Tibial artery (tissue), 4 donors: ENCODE results near the gene PAM.

Source experiments
- DNase-seq, 2 donors: peaks; one replicate each; pipeline ENCODE4 v3.0.0-alpha.2; 2019
- H3K27ac ChIP-seq, 2 donors: fragments of 200-600 bp; sonication (generic) in 1 of 2; 1 replicate in 1 of 2; 2 replicates in 1 of 2; pipeline ENCODE4 v1.5.1; 2018 to 2019; ENCODE audit warnings: mild to moderate bottlenecking in 1 of 2
- H3K27me3 ChIP-seq, 2 donors: fragments of 200-600 bp; sonication (generic) in 1 of 2; one replicate each; pipeline versions ENCODE4 v1.5.1 to v1.6.0; 2016 to 2019
- H3K36me3 ChIP-seq, 3 donors: fragments of 200-600 bp; sonication (generic) in 2 of 3; one replicate each; pipeline ENCODE4 v1.5.1; 2016 to 2019; ENCODE audit warnings: mild to moderate bottlenecking in 2 of 3
- H3K4me1 ChIP-seq, 4 donors: fragments of 200-600 bp; sonication (generic) in 2 of 4; 1 replicate in 3 of 4; 2 replicates in 1 of 4; pipeline ENCODE4 v1.5.1; 2016 to 2019
- H3K4me3 ChIP-seq, 2 donors: fragments of 200-600 bp; sonication (generic) in 1 of 2; 1 replicate in 1 of 2; 2 replicates in 1 of 2; pipeline ENCODE4 v1.5.1; 2018 to 2019; ENCODE audit warnings: mild to moderate bottlenecking in 2 of 2
- H3K9me3 ChIP-seq, 3 donors: fragments of 200-600 bp; sonication (generic) in 1 of 3; one replicate each; pipeline ENCODE4 v1.5.1; 2016 to 2019
- CTCF ChIP-seq, 2 experiments: fragments of 200-600 bp in 1 of 2; fragments of 450-650 bp in 1 of 2; IDR thresholded peaks; one replicate each; pipeline ENCODE4 v1.5.1; 2017 to 2019; ENCODE audit warnings: antibody characterized with exemption in 2 of 2, mild to moderate bottlenecking in 1 of 2, moderate library complexity in 1 of 2
- intact Hi-C: fragments of 100-400 bp; cut with DNase I; formaldehyde crosslinking; loops from one replicate; pipeline ENCODE4 v1.15.0; 2023; ENCODE audit warnings: low total_unique reads

Gene PAM

GRCh38 chr5:102813740-102814139 lies 58.6 kb downstream of the PAM start:
- no peak for DNase-seq
- TF ChIP-seq CTCF (IDR thresholded peaks at IDR 0.05) = no peak
- H3K4me3 ChIP-seq = no peak overlapping the region
- H3K27me3 ChIP-seq = no peaks in the 10 kb centered on the region
- no peaks in the 10 kb centered on the region for H3K9me3 ChIP-seq
- H3K27ac ChIP-seq = no peak overlapping the region
- peaks cover 0 to 61% (median 7%) of the 10 kb centered on the region in 4 donors for H3K4me1 ChIP-seq
- intact Hi-C loops = loop anchor here (2.0 kb wide), 1 partner anchor 19 kb away; no protein-coding TSS in a partner anchor
- no peaks in the 10 kb centered on the region for H3K36me3 ChIP-seq

- H3K27me3 ChIP-seq = no peaks in the 10 kb centered on the region
- no peaks in the 10 kb centered on the region for H3K36me3 ChIP-seq
- no peak overlapping the region for H3K4me3 ChIP-seq
- H3K9me3 ChIP-seq = no peaks in the 10 kb centered on the region
- intact Hi-C loops = loop anchor here (2.0 kb wide), 1 partner anchor 18 kb away; no protein-coding TSS in a partner anchor
- no peak overlapping the region for H3K27ac ChIP-seq
- DNase-seq = no peak
- H3K4me1 ChIP-seq = peaks cover 0 to 48% (median 4%) of the 10 kb centered on the region in 4 donors
- TF ChIP-seq CTCF (IDR thresholded peaks at IDR 0.05) = no peak
Observed at GRCh38 chr5:102815084-102815483, 60.0 kb downstream of the PAM start.

- Histone ChIP-seq H3K36me3 (no peaks in the 10 kb centered on the region), H3K9me3 (no peaks in the 10 kb centered on the region), H3K4me1 (peaks cover 0 to 44% (median 4%) of the 10 kb centered on the region in 4 donors), H3K27ac (no peak overlapping the region), H3K4me3 (no peak overlapping the region), H3K27me3 (no peaks in the 10 kb centered on the region)
- intact Hi-C loops = loop anchor here (2.0 kb wide), 1 partner anchor 17 kb away; no protein-coding TSS in a partner anchor
- DNase-seq = no peak
- TF ChIP-seq CTCF (IDR thresholded peaks at IDR 0.05) = no peak
Observed at GRCh38 chr5:102815540-102816332, 60.6 kb downstream of the PAM start.

- H3K27me3 ChIP-seq = no peaks in the 10 kb centered on the region
- DNase-seq = no peak
- H3K9me3 ChIP-seq = no peaks in the 10 kb centered on the region
- no peak overlapping the region for H3K27ac ChIP-seq
- H3K4me1 ChIP-seq = peaks cover 0 to 47% (median 6%) of the 10 kb centered on the region in 4 donors
- H3K36me3 ChIP-seq = no peaks in the 10 kb centered on the region
- intact Hi-C loops = no loop called here
- H3K4me3 ChIP-seq = no peak overlapping the region
- no peak for TF ChIP-seq CTCF (IDR thresholded peaks at IDR 0.05)
Observed at GRCh38 chr5:102818345-102818744, 63.2 kb downstream of the PAM start.

- Histone ChIP-seq H3K36me3 (no peaks in the 10 kb centered on the region), H3K9me3 (no peaks in the 10 kb centered on the region), H3K27me3 (no peaks in the 10 kb centered on the region), H3K4me1 (peaks cover 0 to 49% (median 6%) of the 10 kb centered on the region in 4 donors), H3K27ac (no peak overlapping the region), H3K4me3 (no peak overlapping the region)
- no peak for TF ChIP-seq CTCF (IDR thresholded peaks at IDR 0.05)
- intact Hi-C loops = no loop called here
- DNase-seq = no peak
Observed at GRCh38 chr5:102818934-102819333, 63.8 kb downstream of the PAM start.
